ENCODE data around the gene PRKCZ. TPM values are rescaled to one million over a fixed set of nuclear protein-coding genes. Genes with fewer than 3 reads are reported as not detected.

PRKCZ gene
- total and polyA plus RNA-seq, 2 of the 4 experiments (the other 2 are of a cell fraction), result 2.0 to 3.5 TPM

DNA sequence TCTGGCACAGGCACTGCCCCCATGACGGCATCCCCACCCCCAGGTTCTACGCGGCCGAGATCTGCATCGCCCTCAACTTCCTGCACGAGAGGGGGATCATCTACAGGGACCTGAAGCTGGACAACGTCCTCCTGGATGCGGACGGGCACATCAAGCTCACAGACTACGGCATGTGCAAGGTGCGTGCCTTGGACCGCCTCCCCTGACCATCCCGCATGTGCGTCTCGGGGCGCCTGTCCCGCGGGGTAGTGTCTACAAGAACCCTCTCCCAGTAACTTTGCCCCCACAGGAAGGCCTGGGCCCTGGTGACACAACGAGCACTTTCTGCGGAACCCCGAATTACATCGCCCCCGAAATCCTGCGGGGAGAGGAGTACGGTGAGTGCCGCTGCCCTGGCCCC is 121.8 kb downstream of the PRKCZ start:
- intact Hi-C loops (cut with micrococcal nuclease) (loop anchor here (5.0 kb wide), 2 partner anchors 80 to 230 kb away; no protein-coding TSS in a partner anchor), dilution Hi-C loops (cut with HindIII; ENCODE audit: low sequenced_read_pairs, unreplicated experiment) (no loop called here), in situ Hi-C loops (cut with MboI; ENCODE audit: low sequenced_read_pairs) (no loop called here)
- H2AK5ac ChIP-seq (ENCODE audit: low read depth, low read length), result no peak overlapping the region
- H3K9me1 ChIP-seq (ENCODE audit: insufficient read depth, low read length), result no peaks in the 10 kb centered on the region
- H4K8ac ChIP-seq (ENCODE audit: low read depth in 2 of 2, low read length in 2 of 2), result no peak overlapping the region
- 89% methylated on average over 14 of the region's 26 CpGs; no CpG with 5 or more reads in 1 of the 2 experiments for WGBS, 2 experiments (ENCODE audit: extremely low coverage in 2 of 2, insufficient read length in 1 of 2)
- no peaks in the 10 kb centered on the region for H4K20me1 ChIP-seq (ENCODE audit: insufficient read depth, low read length)
- CTCF ChIA-PET, result no interaction called here
- H3K14ac ChIP-seq (replicated peaks; ENCODE audit: low read depth, low read length), result no peak overlapping the region
- H2BK15ac ChIP-seq (ENCODE audit: low read depth, low read length), result no peak overlapping the region
- no TSS peak for BruUV-seq (replicated peaks)
- no peak overlapping the region for H2BK120ac ChIP-seq (ENCODE audit: low read depth, low read length)
- H3K56ac ChIP-seq (ENCODE audit: extremely low read depth, insufficient read depth, low read length), result no peak overlapping the region
- no peak overlapping the region for H2AK9ac ChIP-seq (replicated peaks; ENCODE audit: low read depth, low read length, poor library complexity)
- no peak overlapping the region for H4K91ac ChIP-seq (ENCODE audit: insufficient read depth, low read depth, low read length)
- no peaks in the 10 kb centered on the region for H3K36me3 ChIP-seq (ENCODE audit: control insufficient read depth, insufficient read depth, low read length)
- H3K9ac ChIP-seq (ENCODE audit: low read depth, low read length), result no peak overlapping the region
- no peak for ATAC-seq (ENCODE audit: low read depth)
- no peak overlapping the region for H2BK5ac ChIP-seq (ENCODE audit: low read depth, low read length, poor library complexity, severe bottlenecking)
- TF ChIP-seq CEBPB (IDR thresholded peaks at IDR 0.05; ENCODE audit: low read depth, low read length) (no peak), CTCF (conservative IDR thresholded peaks at IDR 0.05; ENCODE audit: low read depth, low read length) (no peak), MAZ (IDR thresholded peaks at IDR 0.05; ENCODE audit: borderline replicate concordance, low read depth, low read length) (no peak), RCOR1 (IDR thresholded peaks at IDR 0.05; ENCODE audit: insufficient replicate concordance, low read length) (no peak), MXI1 (IDR thresholded peaks at IDR 0.05; ENCODE audit: borderline replicate concordance, low read depth, low read length) (no peak), RFX5 (IDR thresholded peaks at IDR 0.05; ENCODE audit: low read depth, low read length) (no peak), BHLHE40 (IDR thresholded peaks at IDR 0.05; ENCODE audit: low read depth, low read length) (no peak), MAFK (IDR thresholded peaks at IDR 0.05; ENCODE audit: low read depth, low read length) (no peak), FOS (IDR thresholded peaks at IDR 0.05; ENCODE audit: low read depth, low read length) (no peak)
- TF ChIP-seq, protein P1, sequence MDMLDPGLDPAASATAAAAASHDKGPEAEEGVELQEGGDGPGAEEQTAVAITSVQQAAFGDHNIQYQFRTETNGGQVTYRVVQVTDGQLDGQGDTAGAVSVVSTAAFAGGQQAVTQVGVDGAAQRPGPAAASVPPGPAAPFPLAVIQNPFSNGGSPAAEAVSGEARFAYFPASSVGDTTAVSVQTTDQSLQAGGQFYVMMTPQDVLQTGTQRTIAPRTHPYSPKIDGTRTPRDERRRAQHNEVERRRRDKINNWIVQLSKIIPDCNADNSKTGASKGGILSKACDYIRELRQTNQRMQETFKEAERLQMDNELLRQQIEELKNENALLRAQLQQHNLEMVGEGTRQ (IDR thresholded peaks at IDR 0.05; ENCODE audit: low read depth, low read length), result no peak
- TF ChIP-seq, protein P2, sequence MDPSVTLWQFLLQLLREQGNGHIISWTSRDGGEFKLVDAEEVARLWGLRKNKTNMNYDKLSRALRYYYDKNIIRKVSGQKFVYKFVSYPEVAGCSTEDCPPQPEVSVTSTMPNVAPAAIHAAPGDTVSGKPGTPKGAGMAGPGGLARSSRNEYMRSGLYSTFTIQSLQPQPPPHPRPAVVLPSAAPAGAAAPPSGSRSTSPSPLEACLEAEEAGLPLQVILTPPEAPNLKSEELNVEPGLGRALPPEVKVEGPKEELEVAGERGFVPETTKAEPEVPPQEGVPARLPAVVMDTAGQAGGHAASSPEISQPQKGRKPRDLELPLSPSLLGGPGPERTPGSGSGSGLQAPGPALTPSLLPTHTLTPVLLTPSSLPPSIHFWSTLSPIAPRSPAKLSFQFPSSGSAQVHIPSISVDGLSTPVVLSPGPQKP (IDR thresholded peaks at IDR 0.05; ENCODE audit: borderline replicate concordance, low read depth, low read length), result no peak
- H3K4me2 ChIP-seq (ENCODE audit: low read depth, low read length), result no peak overlapping the region
- no peak overlapping the region for H2AFZ ChIP-seq (replicated peaks; ENCODE audit: low read length, poor library complexity)
- peaks cover 3% of the 10 kb centered on the region for H3K4me1 ChIP-seq (ENCODE audit: control insufficient read depth, insufficient read depth, low read length)
- DNase-seq, result no peak
- no peak overlapping the region for H3K4me3 ChIP-seq (ENCODE audit: insufficient read depth, low read depth, low read length)
- no peak overlapping the region for H4K5ac ChIP-seq (ENCODE audit: low read depth, low read length)
- no peak overlapping the region for H2BK20ac ChIP-seq (ENCODE audit: low read depth, low read length)
- no peak overlapping the region for H3K23ac ChIP-seq (ENCODE audit: low read depth, low read length)
- peaks cover 4% of the 10 kb centered on the region; the same call in 1 of the 2 replicates for H3K27me3 ChIP-seq (ENCODE audit: control insufficient read depth, insufficient read depth, low read length)
- H3K9me3 ChIP-seq (ENCODE audit: control insufficient read depth, insufficient read depth, low read length), result no peaks in the 10 kb centered on the region
- no peak overlapping the region for H3K27ac ChIP-seq (ENCODE audit: insufficient read depth, low read length)
- POLR2A ChIA-PET (ENCODE audit: unreplicated experiment), result no interaction called here
- H3K4ac ChIP-seq (ENCODE audit: low read depth, low read length), result no peak overlapping the region
- H3K79me1 ChIP-seq (ENCODE audit: low read depth in 1 of 2, low read length in 2 of 2), result no peaks in the 10 kb centered on the region
- H3K18ac ChIP-seq (ENCODE audit: low read depth, low read length), result no peak overlapping the region
